Astrocyte of the spinal cord (primary cell): ENCODE data around the gene RASL12.

Experiments used
- DNase-seq: peaks from one replicate; pipeline ENCODE4 v3.0.0; 2011; ENCODE audit warnings: low read depth, low spot score
- H3K4me3 ChIP-seq: 2 replicates; pipeline ENCODE4 v1.5.1; 2011; ENCODE audit warnings: low read depth, mild to moderate bottlenecking, low read length, moderate library complexity
- in situ Hi-C: cut with HindIII; loops from 2 replicates; pipeline ENCODE4 v1.10.0; 2017; ENCODE audit warnings: low sequenced_read_pairs
- TF ChIP-seq, protein P1 (sequence below): IDR thresholded peaks from 2 replicates; pipeline ENCODE4 v1.5.1; 2012; ENCODE audit warnings: low read depth, mild to moderate bottlenecking, low read length, inconsistent platforms

RASL12 gene

DNA sequence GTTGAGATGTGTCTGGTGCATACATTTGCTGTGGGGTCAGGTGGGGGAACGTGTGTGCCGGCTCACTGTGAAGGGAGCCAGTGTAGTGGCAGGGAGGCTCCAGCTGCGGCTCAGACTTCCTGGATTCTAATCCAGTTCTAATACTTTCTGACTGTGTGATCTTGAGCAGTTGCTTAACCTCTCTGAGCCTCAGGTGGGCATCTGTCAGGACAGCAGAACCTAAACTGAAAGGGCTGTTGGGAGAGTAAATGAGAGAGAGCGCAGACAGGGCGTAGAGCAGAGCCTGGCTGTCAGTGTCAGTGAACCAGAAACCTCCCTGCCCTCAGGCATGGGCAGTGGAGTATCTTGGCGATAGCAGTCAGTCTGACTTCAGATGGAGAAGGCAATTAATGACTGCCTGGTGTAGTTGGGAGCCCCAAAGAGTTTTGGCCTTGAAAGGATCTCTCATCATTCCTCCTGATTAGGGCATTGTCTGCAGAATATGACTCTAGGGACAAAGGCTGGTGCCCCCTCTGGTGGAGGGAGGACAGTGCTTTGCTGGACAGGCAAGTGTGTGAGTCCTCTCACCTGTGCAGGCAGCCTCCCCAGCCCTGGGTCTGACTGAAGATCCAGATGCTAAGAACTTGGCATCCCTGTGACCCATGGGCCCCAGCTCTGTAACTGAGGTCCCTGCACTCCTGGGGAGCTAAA is 18.3 kb upstream of the RASL12 start:
- no peak for DNase-seq
- no peak overlapping the region for H3K4me3 ChIP-seq
- in situ Hi-C loops = no loop called here
- TF ChIP-seq, protein P1, sequence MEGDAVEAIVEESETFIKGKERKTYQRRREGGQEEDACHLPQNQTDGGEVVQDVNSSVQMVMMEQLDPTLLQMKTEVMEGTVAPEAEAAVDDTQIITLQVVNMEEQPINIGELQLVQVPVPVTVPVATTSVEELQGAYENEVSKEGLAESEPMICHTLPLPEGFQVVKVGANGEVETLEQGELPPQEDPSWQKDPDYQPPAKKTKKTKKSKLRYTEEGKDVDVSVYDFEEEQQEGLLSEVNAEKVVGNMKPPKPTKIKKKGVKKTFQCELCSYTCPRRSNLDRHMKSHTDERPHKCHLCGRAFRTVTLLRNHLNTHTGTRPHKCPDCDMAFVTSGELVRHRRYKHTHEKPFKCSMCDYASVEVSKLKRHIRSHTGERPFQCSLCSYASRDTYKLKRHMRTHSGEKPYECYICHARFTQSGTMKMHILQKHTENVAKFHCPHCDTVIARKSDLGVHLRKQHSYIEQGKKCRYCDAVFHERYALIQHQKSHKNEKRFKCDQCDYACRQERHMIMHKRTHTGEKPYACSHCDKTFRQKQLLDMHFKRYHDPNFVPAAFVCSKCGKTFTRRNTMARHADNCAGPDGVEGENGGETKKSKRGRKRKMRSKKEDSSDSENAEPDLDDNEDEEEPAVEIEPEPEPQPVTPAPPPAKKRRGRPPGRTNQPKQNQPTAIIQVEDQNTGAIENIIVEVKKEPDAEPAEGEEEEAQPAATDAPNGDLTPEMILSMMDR = peak; percentile 67

DNA sequence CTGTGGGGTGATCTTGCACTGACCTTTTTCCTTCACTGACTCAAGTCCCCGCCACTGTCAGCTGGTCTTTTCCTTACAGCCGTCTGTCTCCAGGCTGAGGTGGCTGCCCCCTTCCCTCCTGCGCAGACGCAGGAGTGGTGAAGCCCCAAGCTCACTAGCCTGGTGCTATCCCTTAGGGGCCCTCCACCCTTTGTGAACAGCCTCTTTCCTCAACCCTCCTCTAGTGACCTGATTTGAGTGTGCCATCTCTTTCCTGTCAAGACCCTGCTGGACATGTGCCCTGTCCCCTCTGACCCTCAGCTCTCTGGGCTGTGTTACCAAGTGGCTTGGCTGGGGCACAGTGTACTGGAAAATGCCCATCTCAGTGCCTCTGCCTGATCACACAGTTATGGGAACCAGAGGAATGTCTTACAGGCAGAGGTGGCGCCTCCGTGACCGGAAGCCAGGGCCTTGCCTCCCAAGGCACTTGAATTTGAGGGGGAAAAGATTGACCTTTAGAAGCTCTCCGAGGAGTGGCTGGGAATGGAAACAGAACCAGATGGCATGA is 17.5 kb upstream of the RASL12 start:
- TF ChIP-seq, protein P1 = no peak
- no peak for DNase-seq
- in situ Hi-C loops = no loop called here
- no peak overlapping the region for H3K4me3 ChIP-seq

DNA sequence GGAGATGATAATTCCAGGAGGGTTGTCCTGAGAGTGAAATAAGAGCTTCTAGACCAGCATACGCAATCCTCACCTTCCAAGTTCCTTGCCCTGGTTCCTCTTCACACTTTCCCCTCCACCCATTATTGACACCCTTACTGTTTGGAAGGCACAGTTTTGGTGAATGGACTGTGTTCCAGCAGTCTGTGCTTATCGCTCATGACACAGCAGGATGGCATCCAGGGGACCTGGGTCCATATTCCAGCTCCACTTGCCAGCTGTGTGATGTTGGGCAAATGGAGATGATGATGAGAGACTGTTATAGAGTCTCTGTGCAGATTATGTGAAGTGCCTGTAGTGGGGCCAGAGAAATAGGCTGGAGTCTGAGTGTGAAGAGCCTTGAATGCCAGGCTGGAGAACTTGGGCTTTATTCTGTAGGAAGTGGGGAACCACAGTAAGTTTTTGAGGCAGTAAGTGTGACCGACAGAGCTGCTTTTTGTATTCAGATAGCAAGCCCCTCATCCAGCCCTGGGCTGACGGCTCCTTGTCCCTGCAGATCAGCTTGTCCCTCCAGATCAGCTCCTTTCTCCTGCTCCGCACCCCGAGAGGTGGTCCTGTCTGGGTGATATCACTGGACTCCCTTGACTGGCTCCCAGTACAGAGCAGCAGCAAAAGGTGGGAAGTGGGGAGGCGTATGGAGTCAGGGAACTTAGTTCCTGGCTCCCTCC is 16.9 kb upstream of the RASL12 start:
- H3K4me3 ChIP-seq = no peak overlapping the region
- in situ Hi-C loops = no loop called here
- DNase-seq = no peak
- TF ChIP-seq, protein P1 = no peak

DNA sequence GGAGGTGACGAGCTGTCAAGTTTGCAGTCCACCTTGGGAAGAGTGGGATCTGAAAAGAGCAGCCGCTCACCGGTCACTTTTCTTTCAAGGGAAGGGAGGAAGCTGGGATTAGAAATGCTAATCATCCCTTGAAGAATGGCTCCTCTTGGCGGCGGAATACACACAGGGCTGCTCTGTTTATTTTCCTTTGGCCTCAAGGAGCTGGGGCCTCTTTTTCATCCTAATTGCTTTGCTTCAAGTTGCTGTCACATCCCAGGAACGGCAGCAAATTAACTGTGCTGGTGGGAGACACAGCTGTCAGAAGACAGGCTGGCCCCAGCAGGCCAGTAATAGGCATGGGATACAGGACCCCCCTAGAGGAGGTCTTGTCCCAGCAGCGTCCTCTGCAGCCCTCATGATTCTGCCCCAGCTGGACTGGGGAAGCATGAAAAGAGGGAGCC is 15.5 kb upstream of the RASL12 start:
- TF ChIP-seq, protein P1 = peak; percentile 53
- DNase-seq = peak; percentile 32
- no peak overlapping the region for H3K4me3 ChIP-seq
- in situ Hi-C loops = no loop called here

DNA sequence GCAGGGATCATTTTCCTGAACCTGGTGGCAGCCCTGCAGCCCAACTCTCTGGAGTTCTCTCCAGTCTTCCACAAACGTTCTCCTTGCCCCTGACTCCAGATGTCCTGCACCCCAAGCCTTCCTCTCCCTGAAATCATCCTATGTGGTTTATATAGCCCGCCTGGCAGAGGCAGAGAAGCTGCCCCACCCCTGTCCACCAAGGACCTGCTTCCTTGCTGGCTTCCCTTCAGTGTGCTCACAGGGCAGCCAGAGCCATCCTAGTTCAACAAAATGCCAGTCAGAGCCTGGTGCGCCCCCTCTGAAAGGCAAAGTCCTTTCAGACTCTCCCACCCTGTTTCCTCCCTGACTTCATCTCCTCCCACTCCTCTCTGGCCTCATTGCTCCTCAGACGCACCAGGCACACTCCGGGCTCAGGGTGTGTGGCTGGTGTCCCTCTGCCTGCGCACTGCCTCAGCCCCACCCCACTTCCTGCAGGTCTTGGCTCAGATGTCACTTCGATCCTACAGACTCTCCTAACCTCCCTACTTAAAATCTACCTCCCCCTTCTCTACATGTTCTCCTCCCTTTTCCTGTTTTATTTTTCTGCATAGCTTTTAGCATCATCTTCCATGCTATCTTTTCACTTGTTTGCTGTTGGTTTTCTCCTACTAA is 14.6 kb upstream of the RASL12 start:
- TF ChIP-seq, protein P1 = no peak
- in situ Hi-C loops = no loop called here
- DNase-seq = no peak
- H3K4me3 ChIP-seq = no peak overlapping the region

DNA sequence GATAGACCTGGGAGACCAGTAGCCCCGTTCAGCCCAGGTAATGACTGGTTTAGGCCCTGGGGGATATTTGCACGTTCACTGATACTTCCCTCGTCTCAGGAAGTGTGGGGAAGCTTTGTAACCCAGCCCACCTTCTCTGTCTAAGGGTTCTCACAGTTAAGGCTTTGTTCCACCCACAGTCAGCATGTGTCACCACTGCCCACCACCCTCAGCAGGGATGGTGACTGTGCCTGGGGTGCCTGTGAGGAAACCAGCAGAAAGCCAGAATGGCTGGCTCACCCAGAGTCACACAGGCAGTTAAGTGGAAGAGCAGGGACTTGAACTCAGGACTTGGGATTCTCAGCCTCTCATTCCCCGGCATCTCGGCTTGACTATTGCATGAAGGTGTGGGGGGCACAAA is 14.0 kb upstream of the RASL12 start:
- in situ Hi-C loops = no loop called here

More for the DNA sequence above, 14.0 kb upstream of the RASL12 start:
- no peak overlapping the region for H3K4me3 ChIP-seq
- TF ChIP-seq, protein P1 = no peak
- DNase-seq = no peak
